Fibroblast of mammary gland (primary cell): ENCODE measurements around the gene NAA40.

Source experiments
- DNase-seq: peaks from one replicate; pipeline ENCODE4 v3.0.0-alpha.2; 2010; ENCODE audit warnings: low read depth
- H3K4me3 ChIP-seq: 2 replicates; pipeline ENCODE4 v1.5.1; 2011; ENCODE audit warnings: low read depth, mild to moderate bottlenecking, low read length, moderate library complexity; ENCODE audit not compliant: control insufficient read depth
- CTCF ChIP-seq: conservative IDR thresholded peaks from 2 replicates; pipeline ENCODE4 v1.5.1; 2011; ENCODE audit warnings: low read depth, low read length, inconsistent platforms; ENCODE audit not compliant: control insufficient read depth, insufficient read depth

NAA40 gene

GRCh38 chr11:63997104-63997700 is 58.4 kb downstream of the NAA40 start:
- no peak overlapping the region for H3K4me3 ChIP-seq
- no peak for DNase-seq
- no peak for TF ChIP-seq CTCF

GRCh38 chr11:63997801-63998337 is 59.1 kb downstream of the NAA40 start:
- no peak for TF ChIP-seq CTCF
- DNase-seq = no peak
- H3K4me3 ChIP-seq = no peak overlapping the region

GRCh38 chr11:63998558-63999348 is 60.0 kb downstream of the NAA40 start:
- no peak for DNase-seq
- no peak for TF ChIP-seq CTCF
- H3K4me3 ChIP-seq = no peak overlapping the region

GRCh38 chr11:63999349-64000025 is 60.7 kb downstream of the NAA40 start:
- peak; percentile 70 for DNase-seq
- peak overlapping the region; percentile 2 for H3K4me3 ChIP-seq
- no peak for TF ChIP-seq CTCF

GRCh38 chr11:64000026-64000739 is 61.4 kb downstream of the NAA40 start:
- DNase-seq = peak; percentile 69
- H3K4me3 ChIP-seq = peak overlapping the region; percentile 12
- no peak for TF ChIP-seq CTCF
